ENCODE measurements around the gene MCM9. TPM values are rescaled to one million over a fixed set of nuclear protein-coding genes. Genes with fewer than 3 reads are reported as not detected.

Gene MCM9
- total RNA-seq, 4 donors from 2014 or later = 3.5 to 6.9 (median 5.0) TPM

DNA sequence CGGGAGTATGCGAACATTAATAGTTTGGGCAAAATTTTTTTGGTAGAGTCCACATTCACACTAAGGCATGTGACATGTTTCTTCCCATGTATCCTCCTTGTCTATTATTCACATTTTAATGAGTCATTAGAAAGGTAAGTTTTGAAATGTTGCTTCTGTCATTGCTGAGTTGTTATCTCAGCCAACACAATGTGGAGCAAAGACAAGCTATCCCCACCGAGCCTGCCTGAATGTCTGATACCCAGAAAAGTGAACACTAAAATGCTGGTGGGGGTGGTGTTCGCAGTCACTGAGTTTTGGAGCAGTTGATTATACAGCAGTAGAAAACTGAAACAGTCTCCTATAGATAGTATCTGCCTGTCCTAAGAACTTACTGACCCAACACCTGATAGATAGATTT lies 109.3 kb downstream of the MCM9 start:
- in situ Hi-C loops (cut with MboI; ENCODE audit: low sequenced_read_pairs in 4 of 4) = no loop called here

GRCh38 chr6:118815495-118815894 lies 119.5 kb downstream of the MCM9 start:
- Histone ChIP-seq H3K27ac (no peak overlapping the region), H3K9me3 (no peaks in the 10 kb centered on the region), H3K27me3 (no peaks in the 10 kb centered on the region), H3K4me1 (no peaks in the 10 kb centered on the region), H3K36me3 (no peaks in the 10 kb centered on the region), H3K4me3 (no peak overlapping the region)
- in situ Hi-C loops (cut with MboI; ENCODE audit: low sequenced_read_pairs in 4 of 4) = no loop called here
- DNase-seq (no peak), ATAC-seq (no peak)
- TF ChIP-seq, protein P1, sequence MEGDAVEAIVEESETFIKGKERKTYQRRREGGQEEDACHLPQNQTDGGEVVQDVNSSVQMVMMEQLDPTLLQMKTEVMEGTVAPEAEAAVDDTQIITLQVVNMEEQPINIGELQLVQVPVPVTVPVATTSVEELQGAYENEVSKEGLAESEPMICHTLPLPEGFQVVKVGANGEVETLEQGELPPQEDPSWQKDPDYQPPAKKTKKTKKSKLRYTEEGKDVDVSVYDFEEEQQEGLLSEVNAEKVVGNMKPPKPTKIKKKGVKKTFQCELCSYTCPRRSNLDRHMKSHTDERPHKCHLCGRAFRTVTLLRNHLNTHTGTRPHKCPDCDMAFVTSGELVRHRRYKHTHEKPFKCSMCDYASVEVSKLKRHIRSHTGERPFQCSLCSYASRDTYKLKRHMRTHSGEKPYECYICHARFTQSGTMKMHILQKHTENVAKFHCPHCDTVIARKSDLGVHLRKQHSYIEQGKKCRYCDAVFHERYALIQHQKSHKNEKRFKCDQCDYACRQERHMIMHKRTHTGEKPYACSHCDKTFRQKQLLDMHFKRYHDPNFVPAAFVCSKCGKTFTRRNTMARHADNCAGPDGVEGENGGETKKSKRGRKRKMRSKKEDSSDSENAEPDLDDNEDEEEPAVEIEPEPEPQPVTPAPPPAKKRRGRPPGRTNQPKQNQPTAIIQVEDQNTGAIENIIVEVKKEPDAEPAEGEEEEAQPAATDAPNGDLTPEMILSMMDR (IDR thresholded peaks at IDR 0.05 in 4 of 5, conservative IDR thresholded peaks at IDR 0.05 in 1 of 5) = no peak
- no peak for TF ChIP-seq POLR2A (IDR thresholded peaks at IDR 0.05)
- intact Hi-C loops (cut with DNase I; ENCODE audit: low total_unique reads) = no loop called here

More for the DNA sequence above, 109.3 kb downstream of the MCM9 start:
- H3K9me3 ChIP-seq = no peaks in the 10 kb centered on the region
- no peak for DNase-seq
- H3K27me3 ChIP-seq = no peaks in the 10 kb centered on the region
- no peak overlapping the region for H3K27ac ChIP-seq
- intact Hi-C loops (cut with DNase I; ENCODE audit: low total_unique reads) = no loop called here
- no peak overlapping the region for H3K4me3 ChIP-seq
- ATAC-seq = no peak
- peaks cover 0 to 45% of the 10 kb centered on the region in 2 donors for H3K36me3 ChIP-seq
- H3K4me1 ChIP-seq = no peaks in the 10 kb centered on the region
- no peak for TF ChIP-seq POLR2A (IDR thresholded peaks at IDR 0.05)
- TF ChIP-seq, protein P1 (IDR thresholded peaks at IDR 0.05 in 4 of 5, conservative IDR thresholded peaks at IDR 0.05 in 1 of 5) = no peak

DNA sequence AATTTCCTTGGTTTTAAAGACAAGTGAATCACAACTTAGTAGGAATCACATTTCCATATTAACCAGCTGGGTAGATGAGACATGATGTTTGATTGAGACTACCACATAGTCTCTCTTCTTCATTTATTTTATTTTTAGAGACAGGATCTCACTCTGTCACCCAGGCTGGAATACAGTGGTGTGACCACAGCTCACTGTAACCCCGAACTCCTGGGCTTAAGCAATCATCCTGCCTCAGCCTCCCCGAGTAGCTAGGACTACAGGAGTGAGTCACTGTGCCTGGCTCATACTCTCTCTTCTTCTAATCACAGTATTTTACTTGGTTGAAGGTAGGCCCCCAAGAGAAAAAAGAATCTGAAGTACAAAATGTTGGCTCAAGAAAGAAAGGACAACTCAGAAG lies 121.2 kb downstream of the MCM9 start:
- H3K9me3 ChIP-seq = no peaks in the 10 kb centered on the region
- in situ Hi-C loops (cut with MboI; ENCODE audit: low sequenced_read_pairs in 4 of 4) = no loop called here
- H3K4me1 ChIP-seq = no peaks in the 10 kb centered on the region
- H3K27me3 ChIP-seq = no peaks in the 10 kb centered on the region
- no peaks in the 10 kb centered on the region for H3K36me3 ChIP-seq
- TF ChIP-seq POLR2A (IDR thresholded peaks at IDR 0.05) = no peak
- TF ChIP-seq, protein P1 (IDR thresholded peaks at IDR 0.05 in 4 of 5, conservative IDR thresholded peaks at IDR 0.05 in 1 of 5) = no peak
- ATAC-seq (no peak), DNase-seq (no peak)
- intact Hi-C loops (cut with DNase I; ENCODE audit: low total_unique reads) = no loop called here
- no peak overlapping the region for H3K4me3 ChIP-seq
- H3K27ac ChIP-seq = no peak overlapping the region

DNA sequence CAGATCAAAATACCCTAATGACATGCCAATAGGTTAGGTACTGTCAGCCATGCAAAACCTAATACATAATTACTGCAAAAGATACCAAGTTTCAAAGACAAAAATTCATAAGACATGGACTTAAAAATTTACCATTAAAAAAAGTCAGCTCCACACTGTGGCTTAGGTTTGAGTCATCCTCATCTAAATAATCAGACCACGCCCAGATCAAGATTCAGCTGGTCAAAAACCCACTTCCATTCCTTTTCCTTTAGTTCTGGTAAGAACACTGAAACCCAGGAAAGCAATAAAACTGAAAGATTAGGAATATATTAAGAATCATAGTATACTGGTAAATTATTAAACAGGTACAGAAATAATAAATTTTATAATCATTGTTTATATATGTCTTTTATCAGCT lies 122.0 kb downstream of the MCM9 start:
- Histone ChIP-seq H3K4me1 (no peaks in the 10 kb centered on the region), H3K4me3 (no peak overlapping the region), H3K27ac (no peak overlapping the region), H3K36me3 (no peaks in the 10 kb centered on the region), H3K9me3 (no peaks in the 10 kb centered on the region), H3K27me3 (no peaks in the 10 kb centered on the region)
- TF ChIP-seq, protein P1 (IDR thresholded peaks at IDR 0.05 in 4 of 5, conservative IDR thresholded peaks at IDR 0.05 in 1 of 5) = no peak
- TF ChIP-seq POLR2A (IDR thresholded peaks at IDR 0.05) = no peak
- ATAC-seq (no peak), DNase-seq (no peak)
- in situ Hi-C loops (cut with MboI; ENCODE audit: low sequenced_read_pairs in 4 of 4) (no loop called here), intact Hi-C loops (cut with DNase I; ENCODE audit: low total_unique reads) (no loop called here)

DNA sequence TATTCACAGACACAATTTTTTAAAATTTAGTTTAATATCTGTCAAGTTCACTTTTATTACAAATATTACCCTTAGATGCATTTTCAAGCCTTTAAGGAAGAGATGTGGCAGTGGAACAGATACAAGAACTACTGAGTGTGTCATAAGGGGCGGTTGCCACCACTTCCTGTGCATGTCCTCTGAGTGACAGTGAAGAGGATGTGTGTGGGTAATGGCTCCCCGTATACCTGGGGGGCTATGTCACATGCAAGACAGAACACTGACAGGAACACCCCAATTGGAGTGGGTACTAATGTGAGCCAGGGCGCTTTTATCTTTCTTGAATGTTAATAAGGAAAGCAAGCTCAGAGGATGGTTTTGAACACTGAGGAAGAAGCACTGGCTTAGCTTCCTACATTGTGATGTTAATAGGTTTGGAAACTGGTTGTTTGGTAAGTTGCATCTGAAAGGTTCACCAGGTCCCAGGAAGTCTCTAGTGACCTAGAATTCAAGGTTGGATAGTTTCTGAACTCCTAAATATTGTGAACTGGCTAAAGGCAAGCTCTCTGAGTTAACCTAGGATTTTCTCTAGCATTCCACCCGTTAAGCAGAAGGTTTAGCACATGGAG lies 124.4 kb downstream of the MCM9 start:
- no peaks in the 10 kb centered on the region for H3K4me1 ChIP-seq
- no peaks in the 10 kb centered on the region for H3K27me3 ChIP-seq
- no peak overlapping the region for H3K27ac ChIP-seq

More for the DNA sequence above, 124.4 kb downstream of the MCM9 start:
- no peak for ATAC-seq
- TF ChIP-seq, protein P1 (IDR thresholded peaks at IDR 0.05 in 4 of 5, conservative IDR thresholded peaks at IDR 0.05 in 1 of 5) = no peak
- no peak for TF ChIP-seq POLR2A (IDR thresholded peaks at IDR 0.05)
- in situ Hi-C loops (cut with MboI; ENCODE audit: low sequenced_read_pairs in 4 of 4) = no loop called here
- DNase-seq = no peak
- no peaks in the 10 kb centered on the region for H3K9me3 ChIP-seq
- intact Hi-C loops (cut with DNase I; ENCODE audit: low total_unique reads) = no loop called here
- no peaks in the 10 kb centered on the region for H3K36me3 ChIP-seq
- H3K4me3 ChIP-seq = no peak overlapping the region
